ENCODE measurements around the gene OVCA2.

DNA sequence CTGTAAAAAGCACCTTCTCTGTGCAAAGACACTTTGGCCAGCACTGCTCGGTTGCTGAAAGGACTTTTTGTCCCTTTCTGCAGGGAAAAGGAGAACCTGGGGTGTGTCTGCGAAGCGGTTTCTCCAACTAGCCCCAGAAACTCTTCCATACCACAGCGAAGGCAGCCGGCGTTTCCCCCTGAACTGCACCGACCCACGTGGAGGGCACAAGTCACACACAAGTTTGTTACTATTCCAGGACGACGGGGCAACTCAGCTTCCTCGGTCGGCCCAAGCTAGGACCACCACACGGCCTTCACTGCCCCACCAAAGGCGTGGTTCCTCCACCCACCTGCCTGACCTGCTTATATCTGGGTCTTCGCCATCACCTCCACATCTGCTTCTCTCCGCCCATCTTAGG, 18.6 kb upstream of the OVCA2 start:
- TF ChIP-seq, protein P1, sequence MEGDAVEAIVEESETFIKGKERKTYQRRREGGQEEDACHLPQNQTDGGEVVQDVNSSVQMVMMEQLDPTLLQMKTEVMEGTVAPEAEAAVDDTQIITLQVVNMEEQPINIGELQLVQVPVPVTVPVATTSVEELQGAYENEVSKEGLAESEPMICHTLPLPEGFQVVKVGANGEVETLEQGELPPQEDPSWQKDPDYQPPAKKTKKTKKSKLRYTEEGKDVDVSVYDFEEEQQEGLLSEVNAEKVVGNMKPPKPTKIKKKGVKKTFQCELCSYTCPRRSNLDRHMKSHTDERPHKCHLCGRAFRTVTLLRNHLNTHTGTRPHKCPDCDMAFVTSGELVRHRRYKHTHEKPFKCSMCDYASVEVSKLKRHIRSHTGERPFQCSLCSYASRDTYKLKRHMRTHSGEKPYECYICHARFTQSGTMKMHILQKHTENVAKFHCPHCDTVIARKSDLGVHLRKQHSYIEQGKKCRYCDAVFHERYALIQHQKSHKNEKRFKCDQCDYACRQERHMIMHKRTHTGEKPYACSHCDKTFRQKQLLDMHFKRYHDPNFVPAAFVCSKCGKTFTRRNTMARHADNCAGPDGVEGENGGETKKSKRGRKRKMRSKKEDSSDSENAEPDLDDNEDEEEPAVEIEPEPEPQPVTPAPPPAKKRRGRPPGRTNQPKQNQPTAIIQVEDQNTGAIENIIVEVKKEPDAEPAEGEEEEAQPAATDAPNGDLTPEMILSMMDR (IDR thresholded peaks at IDR 0.05): no peak
- no peak for TF ChIP-seq POLR2AphosphoS5 (IDR thresholded peaks at IDR 0.05)

All from upper lobe of left lung (tissue), 4 donors.